ENCODE results near the gene PLXDC2.

Gene PLXDC2

DNA sequence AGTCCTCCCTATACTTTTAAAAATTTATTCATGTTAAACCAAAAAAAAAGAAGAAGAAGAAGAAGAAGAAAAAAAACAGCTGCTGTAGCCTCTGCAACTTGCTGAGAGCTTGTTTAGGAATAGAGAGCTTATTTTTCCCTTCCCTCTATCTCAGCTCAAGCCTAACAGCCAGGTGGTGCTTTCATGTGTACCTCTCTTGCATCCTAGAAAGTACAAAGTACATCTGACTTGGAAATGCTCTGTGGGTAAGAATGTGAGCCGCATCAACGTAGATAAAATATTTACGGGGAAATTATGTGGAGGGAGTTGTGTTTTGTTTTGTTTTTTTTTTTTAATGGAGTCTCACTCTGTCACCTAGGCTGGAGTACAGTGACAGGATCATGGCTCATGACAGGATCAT lies 99.6 kb downstream of the PLXDC2 start:
- DNase-seq, result no peak

GRCh38 chr10:19917751-19918478 lies 101.7 kb downstream of the PLXDC2 start:
- no peak for DNase-seq

- DNase-seq, result no peak
Measured at GRCh38 chr10:19918794-19919193, 102.6 kb downstream of the PLXDC2 start.

DNA sequence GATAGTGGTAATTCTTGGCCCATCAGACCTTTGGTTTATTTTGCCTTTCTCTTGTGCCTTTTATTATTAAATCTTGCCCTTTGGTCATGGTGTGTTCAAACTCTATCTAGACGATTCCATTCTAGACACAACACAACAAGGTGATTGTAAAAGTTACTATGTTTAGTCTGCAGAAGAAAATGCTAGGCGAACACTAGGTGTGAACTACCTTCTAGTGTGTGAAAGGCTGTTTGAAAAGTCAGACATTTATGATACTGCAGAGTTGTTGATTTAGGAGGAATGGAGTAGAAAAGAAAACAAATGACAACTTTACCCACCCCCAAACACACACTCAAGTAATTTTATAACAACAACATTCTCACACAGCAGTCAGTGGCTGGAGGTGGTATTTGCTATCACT lies 103.4 kb downstream of the PLXDC2 start:
- DNase-seq, result no peak

DNA sequence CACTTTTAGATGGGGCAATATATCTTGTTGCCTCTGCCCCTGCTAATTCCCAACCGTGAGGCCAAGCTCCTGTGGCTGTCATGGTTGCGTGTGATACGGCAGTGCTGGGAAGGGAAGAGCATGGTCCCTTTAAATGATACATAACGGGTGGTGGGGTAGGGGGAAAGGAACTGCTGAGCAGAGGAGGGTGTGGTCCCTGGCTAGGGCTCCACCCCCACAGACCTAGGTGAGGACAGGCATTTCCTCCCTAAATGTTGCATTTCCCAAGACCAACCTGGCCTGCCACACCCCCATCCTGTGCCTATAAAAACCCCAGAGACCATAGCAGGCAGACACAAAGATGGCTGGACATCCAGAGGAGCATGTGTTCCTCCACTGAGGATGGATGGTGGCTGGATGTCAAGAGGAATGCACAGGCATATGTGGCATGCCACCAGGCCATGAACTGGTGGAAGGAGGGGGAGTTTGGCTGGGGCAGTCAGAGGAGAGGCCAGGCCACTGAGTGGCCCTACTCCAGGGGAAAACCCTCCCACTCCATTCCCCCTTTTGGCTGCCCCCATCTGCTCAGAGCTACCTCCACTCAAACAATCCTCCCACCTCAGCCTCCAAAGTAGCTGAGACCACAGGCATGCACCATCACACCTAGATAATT lies 104.0 kb downstream of the PLXDC2 start:
- no peak for DNase-seq

- no peak for DNase-seq
Measured at GRCh38 chr10:19921300-19922140, 105.3 kb downstream of the PLXDC2 start.

- no peak for DNase-seq
Measured at GRCh38 chr10:19922236-19922963, 106.2 kb downstream of the PLXDC2 start.

GRCh38 chr10:19925064-19925463 lies 108.8 kb downstream of the PLXDC2 start:
- no peak for DNase-seq

DNA sequence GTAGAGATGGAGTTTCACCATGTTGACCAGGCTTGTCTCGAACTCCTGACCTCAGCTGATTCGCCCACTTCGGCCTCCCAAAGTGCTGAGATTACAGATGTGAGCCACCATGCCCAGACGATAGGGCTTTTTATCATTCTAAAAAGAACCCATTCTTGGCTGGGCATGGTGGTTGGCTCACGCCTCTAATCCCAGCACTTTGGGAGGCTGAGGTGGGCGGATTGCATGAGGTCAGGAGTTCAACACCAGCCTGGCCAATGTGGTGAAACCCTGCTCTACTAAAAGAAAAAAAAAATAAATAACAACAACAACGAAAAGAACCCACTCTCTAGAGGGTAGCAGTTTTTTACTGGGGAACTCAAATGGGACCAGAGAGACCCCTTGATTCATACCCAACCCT lies 112.7 kb downstream of the PLXDC2 start:
- DNase-seq, result no peak

DNA sequence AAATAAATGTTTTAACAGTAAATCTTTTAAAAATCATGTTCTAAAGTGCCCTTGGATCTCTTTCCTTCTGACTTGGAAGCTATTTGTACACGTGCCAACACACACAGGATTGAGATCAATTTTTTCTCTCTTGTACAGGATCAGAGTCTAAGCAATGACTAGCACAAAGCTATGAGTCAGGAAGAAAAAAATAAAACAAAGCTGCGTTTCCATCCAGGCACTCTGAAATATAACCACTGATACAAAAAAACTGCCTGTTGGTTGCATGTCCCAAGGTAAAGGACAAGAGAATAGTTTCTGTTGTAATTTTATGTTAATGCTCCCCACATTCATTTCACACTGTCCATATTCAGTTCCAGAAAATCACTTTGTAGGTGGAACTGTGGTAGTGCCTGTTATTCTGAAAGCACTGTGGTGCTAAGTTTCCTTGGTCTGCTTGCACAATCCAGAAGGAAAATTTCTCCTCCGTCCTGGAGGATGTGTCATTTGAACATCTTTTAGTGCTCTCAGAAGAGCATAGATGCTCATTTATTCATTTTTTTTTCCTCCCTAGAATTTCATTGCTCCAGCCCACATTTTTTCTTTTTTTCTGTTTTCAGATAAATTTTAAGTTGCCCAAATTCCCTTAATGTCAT lies 113.4 kb downstream of the PLXDC2 start:
- no peak for DNase-seq

GRCh38 chr10:19930936-19931893 lies 115.0 kb downstream of the PLXDC2 start:
- DNase-seq, result no peak

- no peak for DNase-seq
Measured at GRCh38 chr10:19931894-19932590, 115.8 kb downstream of the PLXDC2 start.

GRCh38 chr10:19932806-19933371 lies 116.7 kb downstream of the PLXDC2 start:
- DNase-seq, result no peak

- DNase-seq, result no peak
Measured at GRCh38 chr10:19933772-19934171, 117.5 kb downstream of the PLXDC2 start.

DNA sequence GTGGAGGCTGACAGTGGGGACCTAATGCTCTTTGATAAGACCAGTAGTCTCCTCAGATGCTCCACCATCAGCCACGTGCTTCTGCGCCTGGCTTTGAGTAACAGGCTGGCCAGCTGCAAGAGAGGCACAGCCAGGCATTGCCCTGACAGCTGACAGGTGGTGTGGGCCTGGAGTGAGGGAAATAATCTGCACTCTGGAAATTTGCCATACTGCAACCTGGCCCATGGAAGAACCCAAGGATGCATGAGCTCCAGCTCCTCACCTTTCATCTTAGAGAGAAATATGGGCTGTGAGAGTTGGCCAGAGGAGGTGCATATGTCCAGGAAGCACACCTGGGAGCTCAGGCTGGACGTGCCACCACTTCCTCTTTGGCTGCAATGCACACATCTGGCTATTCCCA lies 118.9 kb downstream of the PLXDC2 start:
- DNase-seq, result no peak

GRCh38 chr10:19936289-19936688 lies 120.1 kb downstream of the PLXDC2 start:
- DNase-seq, result no peak

DNA sequence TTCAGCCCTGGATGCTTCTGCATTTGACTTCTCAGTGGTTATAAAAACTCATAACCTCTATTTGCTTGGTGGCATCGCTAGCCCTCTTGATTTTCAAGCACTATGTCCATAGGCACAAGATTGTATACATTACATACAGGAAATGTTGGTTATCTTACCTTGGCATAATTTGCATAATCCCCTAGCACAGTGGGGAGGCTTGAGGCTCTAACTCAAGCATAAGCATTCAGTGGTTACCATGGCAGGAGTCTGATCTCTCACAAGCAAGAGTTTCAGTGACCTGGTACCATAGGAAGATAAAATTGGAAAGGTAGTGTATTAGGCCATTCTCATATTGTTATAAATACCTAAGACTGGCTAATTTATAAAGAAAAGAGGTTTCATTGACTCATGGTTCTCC lies 121.8 kb downstream of the PLXDC2 start:
- no peak for DNase-seq

- no peak for DNase-seq
Measured at GRCh38 chr10:19941206-19941880, 125.1 kb downstream of the PLXDC2 start.

GRCh38 chr10:19944911-19945663 lies 128.9 kb downstream of the PLXDC2 start:
- no peak for DNase-seq
